GM06990 (cell line): ENCODE data around the gene DPEP3.

Experiments
- DNase-seq: peaks from one replicate; pipeline ENCODE4 v3.0.0-alpha.2; 2011; ENCODE audit not compliant: insufficient read length; ENCODE audit errors: extremely low read depth
- H3K27me3 ChIP-seq: replicated peaks from 2 replicates; pipeline ENCODE4 v1.6.0; 2011; ENCODE audit warnings: low read length; ENCODE audit not compliant: control insufficient read depth, insufficient read depth
- H3K36me3 ChIP-seq: 2 replicates; pipeline ENCODE4 v1.5.1; 2011; ENCODE audit warnings: low read length; ENCODE audit not compliant: control insufficient read depth, insufficient read depth
- H3K4me3 ChIP-seq: replicated peaks from 2 replicates; pipeline ENCODE4 v1.5.1; 2011; ENCODE audit warnings: low read depth, mild to moderate bottlenecking, control low read depth, low read length
- CTCF ChIP-seq: IDR thresholded peaks from 2 replicates; pipeline ENCODE4 v1.5.1; 2011; ENCODE audit warnings: low read length, control low read depth, mild to moderate bottlenecking, inconsistent platforms; ENCODE audit not compliant: insufficient read depth, poor library complexity, severe bottlenecking

Gene DPEP3

GRCh38 chr16:67989322-67990017 is 9.2 kb upstream of the DPEP3 start:
- DNase-seq: no peak
- Histone ChIP-seq H3K4me3 (no peak overlapping the region), H3K36me3 (no peaks in the 10 kb centered on the region), H3K27me3 (no peaks in the 10 kb centered on the region)
- no peak for TF ChIP-seq CTCF

- no peak overlapping the region for H3K4me3 ChIP-seq
- no peaks in the 10 kb centered on the region for H3K27me3 ChIP-seq
- no peak for DNase-seq
- no peaks in the 10 kb centered on the region for H3K36me3 ChIP-seq
- TF ChIP-seq CTCF: no peak
Measured at GRCh38 chr16:67988675-67989074, 8.4 kb upstream of the DPEP3 start.

- no peak for TF ChIP-seq CTCF
- no peak for DNase-seq
Measured at GRCh38 chr16:67987460-67988160, 7.3 kb upstream of the DPEP3 start.

GRCh38 chr16:67986949-67987348 is 6.7 kb upstream of the DPEP3 start:
- no peaks in the 10 kb centered on the region for H3K27me3 ChIP-seq
- no peak overlapping the region for H3K4me3 ChIP-seq
- TF ChIP-seq CTCF: no peak
- H3K36me3 ChIP-seq: no peaks in the 10 kb centered on the region
- DNase-seq: no peak

More at GRCh38 chr16:67987460-67988160, 7.3 kb upstream of the DPEP3 start:
- no peaks in the 10 kb centered on the region for H3K27me3 ChIP-seq
- H3K36me3 ChIP-seq: no peaks in the 10 kb centered on the region
- no peak overlapping the region for H3K4me3 ChIP-seq

- no peak for DNase-seq
- Histone ChIP-seq H3K27me3 (no peaks in the 10 kb centered on the region), H3K36me3 (no peaks in the 10 kb centered on the region), H3K4me3 (no peak overlapping the region)
- no peak for TF ChIP-seq CTCF
Measured at GRCh38 chr16:67982011-67982696, 1.9 kb upstream of the DPEP3 start.
